Pancreas (tissue), 10 donors: ENCODE data around the gene GGACT. TPM values are rescaled to one million over a fixed set of nuclear protein-coding genes. Genes with fewer than 3 reads are reported as not detected.
A peak's percentile ranks its signal among the peaks of the same experiment; 100 is the strongest.

Experiments
- ATAC-seq, 4 donors: fragments of 200-7000 bp; cut with Tn5 transposase; one replicate each; pipeline versions ENCODE4 v1.8.0 to v1.9.1; 2020; ENCODE audit warnings: mild to moderate bottlenecking in 4 of 4, moderate library complexity in 4 of 4
- DNase-seq, 6 donors: peaks; one replicate each; pipeline ENCODE4 v3.0.0-alpha.2; 2020
- FAIRE-seq: peaks from 2 replicates; lab custom pipeline; 2012; peaks lifted over from hg19 to GRCh38; lab: Jason Lieb, UNC
- H3K27ac ChIP-seq, 4 donors: fragments of 200-600 bp; sonication (generic); 1 replicate in 3 of 4; 2 replicates in 1 of 4; pipeline versions ENCODE4 v1.5.0 to v1.8.0; 2020
- H3K27me3 ChIP-seq, 4 donors: fragments of 200-600 bp; one replicate each; pipeline ENCODE4 v1.8.0; 2021
- H3K36me3 ChIP-seq, 3 donors: fragments of 200-600 bp; sonication (generic) in 1 of 3; one replicate each; pipeline versions ENCODE4 v1.5.0 to v1.8.0; 2020 to 2021
- H3K4me1 ChIP-seq, 3 donors: fragments of 200-600 bp; one replicate each; pipeline ENCODE4 v1.8.0; 2021
- H3K4me3 ChIP-seq, 4 donors: fragments of 200-600 bp; sonication (generic) in 2 of 4; one replicate each; pipeline versions ENCODE4 v1.5.0 to v1.8.0; 2020 to 2021
- H3K9me3 ChIP-seq, 4 donors: fragments of 200-600 bp; one replicate each; pipeline ENCODE4 v1.8.0; 2021
- WGBS, 2 donors: extraction: QIAGEN DNeasy Blood & Tissue Kit; methylation state at CpG; one replicate each; pipeline ENCODE4 v1.1.7; 2013; 5-methylcytosine and 5-hydroxymethylcytosine counted together
- intact Hi-C, 3 donors: fragments of 100-400 bp; cut with DNase I; formaldehyde crosslinking; loops; one replicate each; pipeline versions ENCODE4 v1.11.1 to v1.14.2; 2022
- polyA plus RNA-seq, 2 donors: library from polyadenylated mRNA; stranded (reverse); fragments of 200-250 nt; gene quantifications; one replicate each; pipeline ENCODE4 v1.2.3, GENCODE V29; 2013
- total RNA-seq, 6 donors: library from RNA; stranded (reverse); fragmentation: NEBNext Ultra II Directional in 4 of 6; extraction: Animal tissue kit (Norgen Biotek cat#: 25700) in 4 of 6; gene quantifications; one replicate each; pipeline versions ENCODE4 v1.2.1 to v1.2.4, GENCODE V29; 2021 to 2023
- TF ChIP-seq, protein P1 (sequence below), 4 donors: fragments of 200-600 bp; sonication (generic) in 3 of 4; IDR thresholded peaks; one replicate each; pipeline versions ENCODE4 v1.5.0 to v1.8.0; 2021; ENCODE audit warnings: antibody characterized with exemption in 4 of 4
- donor health status: healthy with polysubstance abuse.
- donor health status: DM: no; HTN: no; CAD: no; lungs with moderate emphysema.
- donor health status: DM: no; HTN: no; CAD: no.
- donor health status: control.
- donor health status: control.
- donor health status: Bipolar disorder and iron deficiency.
- donor health status: DM: yes; HTN: yes; CAD: no.
- donor health status: DM: no; HTN: no; CAD: no.
- donor health status: DM: no; HTN: no; CAD: no.
- donor health status: DM: yes; HTN: yes; CAD: no.

Gene GGACT
- total and polyA plus RNA-seq, 8 donors: 1.6 to 7.0 (median 6.1) TPM

DNA sequence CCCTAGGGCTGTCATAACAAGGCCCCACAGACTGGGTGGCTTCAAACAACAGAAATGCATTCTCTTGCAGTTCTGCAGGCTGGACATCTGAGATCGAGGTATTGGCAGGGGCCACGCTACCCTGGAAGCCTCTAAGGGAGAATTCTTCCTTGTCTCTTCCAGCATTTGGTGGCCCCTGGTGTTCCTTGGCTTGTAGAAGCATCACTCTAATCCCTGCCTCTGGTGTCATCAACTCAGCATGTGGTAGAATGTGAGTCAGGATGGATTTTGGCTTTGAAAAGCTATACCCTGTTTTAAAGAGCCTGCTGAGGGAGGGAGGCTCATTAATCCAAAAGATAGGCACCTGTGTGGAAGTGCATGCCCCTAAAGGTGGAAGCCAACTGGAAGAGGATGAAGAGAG lies 7.9 kb upstream of the GGACT start:
- ATAC-seq (no peak), FAIRE-seq (no peak), DNase-seq (no peak)
- intact Hi-C loops: no loop called here
- Histone ChIP-seq H3K4me1 (no peaks in the 10 kb centered on the region), H3K4me3 (no peak overlapping the region), H3K27me3 (no peaks in the 10 kb centered on the region), H3K27ac (no peak overlapping the region), H3K9me3 (no peaks in the 10 kb centered on the region), H3K36me3 (no peaks in the 10 kb centered on the region)
- 83 to 88% methylated on average over 2 of the region's 2 CpGs for WGBS, 2 donors
- TF ChIP-seq, protein P1, sequence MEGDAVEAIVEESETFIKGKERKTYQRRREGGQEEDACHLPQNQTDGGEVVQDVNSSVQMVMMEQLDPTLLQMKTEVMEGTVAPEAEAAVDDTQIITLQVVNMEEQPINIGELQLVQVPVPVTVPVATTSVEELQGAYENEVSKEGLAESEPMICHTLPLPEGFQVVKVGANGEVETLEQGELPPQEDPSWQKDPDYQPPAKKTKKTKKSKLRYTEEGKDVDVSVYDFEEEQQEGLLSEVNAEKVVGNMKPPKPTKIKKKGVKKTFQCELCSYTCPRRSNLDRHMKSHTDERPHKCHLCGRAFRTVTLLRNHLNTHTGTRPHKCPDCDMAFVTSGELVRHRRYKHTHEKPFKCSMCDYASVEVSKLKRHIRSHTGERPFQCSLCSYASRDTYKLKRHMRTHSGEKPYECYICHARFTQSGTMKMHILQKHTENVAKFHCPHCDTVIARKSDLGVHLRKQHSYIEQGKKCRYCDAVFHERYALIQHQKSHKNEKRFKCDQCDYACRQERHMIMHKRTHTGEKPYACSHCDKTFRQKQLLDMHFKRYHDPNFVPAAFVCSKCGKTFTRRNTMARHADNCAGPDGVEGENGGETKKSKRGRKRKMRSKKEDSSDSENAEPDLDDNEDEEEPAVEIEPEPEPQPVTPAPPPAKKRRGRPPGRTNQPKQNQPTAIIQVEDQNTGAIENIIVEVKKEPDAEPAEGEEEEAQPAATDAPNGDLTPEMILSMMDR (IDR thresholded peaks at IDR 0.05): no peak

DNA sequence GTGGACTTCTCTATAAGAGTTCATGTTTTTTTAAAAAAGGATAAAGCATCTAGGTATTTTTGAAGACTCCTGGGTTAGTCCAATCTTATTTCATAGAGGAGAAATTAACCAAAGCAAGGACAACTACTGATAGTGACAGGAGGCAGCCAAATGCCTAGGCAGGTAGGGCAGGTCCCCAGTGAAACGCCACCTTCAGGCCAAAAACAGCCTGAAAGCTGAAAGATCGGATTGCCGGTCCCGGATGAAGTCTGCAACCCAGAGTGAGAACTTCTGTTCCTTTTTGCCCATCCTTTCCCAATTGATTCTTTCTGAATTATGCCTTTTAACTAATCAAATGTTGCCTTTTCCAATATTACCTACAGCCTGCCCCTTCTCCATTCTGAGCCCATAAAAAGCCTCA lies 6.1 kb upstream of the GGACT start:
- intact Hi-C loops: no loop called here
- FAIRE-seq (no peak), DNase-seq (peak in 5 of 6 donors; percentile 37 to 69 (median 53)), ATAC-seq (peak; percentile 77 to 92 (median 85))
- WGBS, 2 donors: 16 to 20% methylated on average over 4 of the region's 4 CpGs
- Histone ChIP-seq H3K9me3 (no peaks in the 10 kb centered on the region), H3K4me1 (no peaks in the 10 kb centered on the region), H3K4me3 (no peak overlapping the region), H3K27me3 (no peaks in the 10 kb centered on the region), H3K27ac (no peak overlapping the region), H3K36me3 (no peaks in the 10 kb centered on the region)
- TF ChIP-seq, protein P1 (IDR thresholded peaks at IDR 0.05): peak in 3 of 4 donors; percentile 17 to 35 (median 27)

- Histone ChIP-seq H3K27ac (no peak overlapping the region), H3K4me1 (no peaks in the 10 kb centered on the region), H3K36me3 (no peaks in the 10 kb centered on the region), H3K9me3 (no peaks in the 10 kb centered on the region), H3K27me3 (no peaks in the 10 kb centered on the region), H3K4me3 (no peak overlapping the region)
- TF ChIP-seq, protein P1 (IDR thresholded peaks at IDR 0.05): no peak
- intact Hi-C loops: no loop called here
- ATAC-seq: no peak
- 48 to 53% methylated on average over 9 of the region's 9 CpGs for WGBS, 2 donors
- no peak for FAIRE-seq
- DNase-seq: no peak
These were observed 5.7 kb upstream of the GGACT start for GRCh38 chr13:100594255-100594654.

DNA sequence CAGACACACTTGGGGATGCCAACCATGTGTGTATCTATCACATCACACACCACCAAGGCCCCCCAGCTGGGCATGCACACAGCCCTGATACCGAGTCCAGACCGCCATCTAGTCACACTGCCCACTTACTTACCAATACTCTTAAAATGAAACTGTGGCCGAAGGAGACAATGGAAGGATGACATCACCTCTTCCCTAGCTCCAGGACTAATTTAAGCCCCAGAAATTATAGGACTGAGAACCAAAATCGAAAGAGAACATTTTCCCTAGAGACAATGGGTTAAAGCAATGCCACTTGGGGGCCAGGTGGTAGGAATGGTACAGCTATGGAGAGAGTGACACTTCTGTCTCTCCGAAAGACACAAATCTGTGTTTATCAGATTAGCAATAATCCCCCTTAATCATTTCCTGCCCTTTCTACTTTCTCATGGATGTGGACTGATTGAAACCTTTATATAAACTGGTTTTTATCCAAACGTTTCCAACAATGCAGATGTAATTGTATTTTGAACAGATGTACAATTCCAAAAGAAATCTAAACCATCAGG lies 663 bp upstream of the GGACT start:
- DNase-seq: no peak
- peak overlapping the region in 2 of 4 donors; percentile 73 to 84 for H3K4me3 ChIP-seq
- H3K4me1 ChIP-seq: peaks cover 0 to 8% (median 3%) of the 10 kb centered on the region in 3 donors
- 75% methylated on average over 6 of the region's 6 CpGs for WGBS, 2 donors
- TF ChIP-seq, protein P1 (IDR thresholded peaks at IDR 0.05): no peak
- H3K27ac ChIP-seq: no peak overlapping the region
- H3K9me3 ChIP-seq: no peaks in the 10 kb centered on the region
- FAIRE-seq: no peak
- no peaks in the 10 kb centered on the region for H3K27me3 ChIP-seq
- ATAC-seq: no peak
- H3K36me3 ChIP-seq: no peaks in the 10 kb centered on the region
- intact Hi-C loops: no loop called here

DNA sequence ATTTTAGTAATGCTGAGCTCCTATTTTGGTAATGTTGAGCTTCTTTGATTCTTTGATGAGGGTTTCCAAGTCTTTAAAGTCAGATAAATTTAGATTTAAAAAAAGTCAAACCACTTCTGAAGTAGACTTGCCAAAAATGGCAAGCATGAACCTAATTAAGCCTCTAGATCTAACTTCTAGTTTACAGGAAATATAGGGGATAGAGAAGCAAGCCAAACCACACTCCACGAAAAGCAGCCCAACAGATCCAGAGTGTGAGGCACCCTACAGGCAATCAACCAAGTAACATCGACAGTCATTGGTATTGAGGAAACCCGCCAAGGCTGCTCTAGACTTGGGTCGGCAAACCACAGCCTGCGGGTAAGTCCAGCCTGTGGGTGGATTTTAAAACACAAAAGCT lies 3.7 kb downstream of the GGACT start:
- no peak for FAIRE-seq
- Histone ChIP-seq H3K9me3 (no peaks in the 10 kb centered on the region), H3K36me3 (no peaks in the 10 kb centered on the region), H3K27ac (no peak overlapping the region), H3K4me1 (peaks cover 0 to 8% (median 3%) of the 10 kb centered on the region in 3 donors), H3K27me3 (no peaks in the 10 kb centered on the region), H3K4me3 (no peak overlapping the region)
- WGBS, 2 donors: 92% methylated on average over 5 of the region's 5 CpGs
- TF ChIP-seq, protein P1 (IDR thresholded peaks at IDR 0.05): no peak
- intact Hi-C loops: no loop called here
- no peak for ATAC-seq
- DNase-seq: no peak
